DND-41 (cell line): Measurements from ENCODE around the gene S100A12.

Experiments used
- ATAC-seq: fragments of 200-7000 bp; cut with Tn5 transposase; 3 replicates; pipeline ENCODE4 v1.9.1; 2021; ENCODE audit warnings: low read depth; ENCODE audit not compliant: insufficient read depth
- DNase-seq: peaks from one replicate; pipeline ENCODE4 v3.0.0-alpha.2; 2020
- H2AFZ ChIP-seq: 2 replicates; pipeline ENCODE4 v1.6.0; 2012; ENCODE audit warnings: low read depth, low read length
- H3K27ac ChIP-seq: 2 replicates; pipeline ENCODE4 v1.5.1; 2012; ENCODE audit warnings: low read length, inconsistent platforms
- H3K27me3 ChIP-seq: fragments of 200-600 bp; sonication (generic); 2 replicates; pipeline ENCODE4 v1.6.0; 2012; ENCODE audit warnings: low read length, mild to moderate bottlenecking, inconsistent platforms; ENCODE audit not compliant: insufficient read depth, poor library complexity
- H3K36me3 ChIP-seq: 2 replicates; pipeline ENCODE4 v1.5.1; 2012; ENCODE audit warnings: low read length, inconsistent platforms; ENCODE audit not compliant: insufficient read depth
- H3K4me1 ChIP-seq: 2 replicates; pipeline ENCODE4 v1.5.1; 2012; ENCODE audit warnings: mild to moderate bottlenecking, low read length; ENCODE audit not compliant: insufficient read depth
- H3K4me2 ChIP-seq: 2 replicates; pipeline ENCODE4 v1.6.0; 2012; ENCODE audit warnings: mild to moderate bottlenecking, moderate library complexity, low read length, inconsistent platforms; ENCODE audit not compliant: insufficient read depth
- H3K4me3 ChIP-seq, 2 experiments: fragments of 200-600 bp in 1 of 2; shearing (Covaris generic) in 1 of 2; 2 replicates each; pipeline ENCODE4 v1.5.1; 2012 to 2016; ENCODE audit warnings: inconsistent platforms in 2 of 2, low read length in 2 of 2, mild to moderate bottlenecking in 2 of 2, low read depth in 1 of 2, moderate library complexity in 1 of 2
- H3K79me2 ChIP-seq: 2 replicates; pipeline ENCODE4 v1.6.0; 2012; ENCODE audit warnings: low read length, inconsistent platforms; ENCODE audit not compliant: insufficient read depth
- H3K9ac ChIP-seq: 2 replicates; pipeline ENCODE4 v1.6.0; 2012; ENCODE audit warnings: low read depth, mild to moderate bottlenecking, inconsistent platforms, low read length, moderate library complexity
- H3K9me3 ChIP-seq: 2 replicates; pipeline ENCODE4 v1.5.1; 2012; ENCODE audit warnings: low read length, moderate library complexity, mild to moderate bottlenecking, inconsistent platforms; ENCODE audit not compliant: insufficient read depth, severe bottlenecking
- H4K20me1 ChIP-seq: 2 replicates; pipeline ENCODE4 v1.6.0; 2012; ENCODE audit warnings: low read length; ENCODE audit not compliant: insufficient read depth
- CTCF ChIP-seq: IDR thresholded peaks from 2 replicates; pipeline ENCODE4 v1.5.1; 2012; ENCODE audit warnings: borderline replicate concordance, low read length, moderate library complexity, mild to moderate bottlenecking; ENCODE audit not compliant: poor library complexity, severe bottlenecking; ENCODE audit errors: extremely low read depth
- EZH2 ChIP-seq: IDR thresholded peaks from 3 replicates; pipeline ENCODE4 v1.6.1; 2012; ENCODE audit warnings: borderline replicate concordance, low read depth, mild to moderate bottlenecking, moderate library complexity, low read length, inconsistent platforms; ENCODE audit not compliant: severe bottlenecking

S100A12 gene

GRCh38 chr1:153399401-153400055 is 24.1 kb upstream of the S100A12 start:
- TF ChIP-seq CTCF (no peak), EZH2 (no peak)
- DNase-seq (no peak), ATAC-seq (no peak)
- Histone ChIP-seq H4K20me1 (peaks cover 3% of the 10 kb centered on the region; the same call in 1 of the 2 replicates), H3K4me3 (no peak overlapping the region), H3K9ac (no peak overlapping the region), H3K27me3 (no peaks in the 10 kb centered on the region), H2AFZ (no peak overlapping the region), H3K79me2 (no peaks in the 10 kb centered on the region), H3K27ac (no peak overlapping the region), H3K4me2 (no peak overlapping the region), H3K36me3 (no peaks in the 10 kb centered on the region), H3K9me3 (no peaks in the 10 kb centered on the region), H3K4me1 (no peaks in the 10 kb centered on the region)

- no peak for ATAC-seq
- no peaks in the 10 kb centered on the region for H3K27me3 ChIP-seq
Measured at GRCh38 chr1:153397924-153398651, 22.7 kb upstream of the S100A12 start.

GRCh38 chr1:153397051-153397923 is 21.9 kb upstream of the S100A12 start:
- TF ChIP-seq CTCF: no peak
- TF ChIP-seq EZH2: no peak
- ATAC-seq (no peak), DNase-seq (no peak)
- H2AFZ ChIP-seq: no peak overlapping the region
- no peak overlapping the region for H3K27ac ChIP-seq
- no peaks in the 10 kb centered on the region for H3K4me1 ChIP-seq
- H3K9ac ChIP-seq: no peak overlapping the region
- H3K9me3 ChIP-seq: no peaks in the 10 kb centered on the region
- H3K36me3 ChIP-seq: no peaks in the 10 kb centered on the region
- no peaks in the 10 kb centered on the region for H3K27me3 ChIP-seq
- no peak overlapping the region for H3K4me3 ChIP-seq
- no peaks in the 10 kb centered on the region for H3K79me2 ChIP-seq
- peaks cover 3% of the 10 kb centered on the region; the same call in 1 of the 2 replicates for H4K20me1 ChIP-seq
- no peak overlapping the region for H3K4me2 ChIP-seq

More at GRCh38 chr1:153397924-153398651, 22.7 kb upstream of the S100A12 start:
- Histone ChIP-seq H3K4me1 (no peaks in the 10 kb centered on the region), H3K9me3 (no peaks in the 10 kb centered on the region), H3K4me3 (no peak overlapping the region), H3K27ac (no peak overlapping the region), H2AFZ (no peak overlapping the region), H3K36me3 (no peaks in the 10 kb centered on the region), H3K4me2 (no peak overlapping the region), H4K20me1 (peaks cover 3% of the 10 kb centered on the region; the same call in 1 of the 2 replicates), H3K9ac (no peak overlapping the region), H3K79me2 (no peaks in the 10 kb centered on the region)
- DNase-seq: no peak
- TF ChIP-seq EZH2 (no peak), CTCF (no peak)
